ENCODE measurements around the gene CLEC2A.

DNA sequence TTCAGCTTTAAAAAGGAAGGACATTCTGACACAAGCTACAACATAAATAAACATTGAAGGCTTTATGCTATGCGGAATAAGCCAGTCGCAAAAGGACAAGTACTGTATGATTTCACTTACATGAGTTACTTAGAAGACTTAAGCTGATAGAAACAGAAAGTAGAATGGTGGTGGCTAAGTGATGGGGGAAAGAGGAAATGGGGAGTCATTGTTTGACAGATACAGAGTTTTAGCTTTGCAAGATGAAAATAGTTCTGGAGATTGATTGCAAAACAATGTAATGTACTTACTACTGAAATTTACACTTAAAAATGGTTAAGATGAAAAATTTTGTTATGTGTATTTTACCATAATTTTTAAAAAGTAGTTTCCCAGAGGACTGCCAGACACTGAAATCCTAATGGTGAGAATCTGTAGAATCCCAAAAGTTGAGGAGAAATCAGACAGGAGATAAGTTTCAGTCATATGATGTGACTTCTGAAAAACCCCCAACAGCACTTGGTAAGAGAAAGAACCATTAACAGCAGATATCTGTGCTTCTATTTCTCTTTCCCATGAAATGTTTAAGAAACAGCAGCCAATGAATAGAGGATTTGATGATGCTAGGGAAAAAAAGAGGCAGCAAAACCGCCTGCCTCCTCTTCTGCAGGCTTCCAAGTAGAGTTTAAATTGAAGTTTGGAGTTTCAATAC is 16.6 kb upstream of the CLEC2A start:
- TF ChIP-seq CTCF (IDR thresholded peaks at IDR 0.05) (no peak), POLR2AphosphoS5 (IDR thresholded peaks at IDR 0.05) (no peak), POLR2A (IDR thresholded peaks at IDR 0.05) (no peak)
